Measurements from ENCODE around the gene PCYOX1L.

The PCYOX1L gene

DNA sequence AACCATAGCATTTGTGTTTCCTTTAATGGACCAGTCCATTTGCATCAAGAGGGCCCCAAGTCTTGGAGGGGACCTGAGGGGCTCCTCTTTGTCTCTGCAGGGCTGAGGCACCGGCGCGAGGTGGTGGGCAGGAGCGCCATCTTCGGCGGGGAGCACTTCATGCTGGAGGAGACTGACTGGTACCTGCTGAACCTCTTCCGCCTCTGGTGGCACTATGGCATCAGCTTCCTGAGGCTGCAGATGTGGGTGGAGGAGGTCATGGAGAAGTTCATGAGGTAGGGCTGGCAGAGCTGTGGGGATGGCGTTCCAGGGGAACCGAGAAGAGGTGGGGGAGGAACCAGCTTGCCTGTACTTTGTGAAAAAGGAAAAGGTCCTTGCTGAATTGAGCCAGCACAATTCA lies 6.1 kb downstream of the PCYOX1L start:
- TF ChIP-seq, protein P1, sequence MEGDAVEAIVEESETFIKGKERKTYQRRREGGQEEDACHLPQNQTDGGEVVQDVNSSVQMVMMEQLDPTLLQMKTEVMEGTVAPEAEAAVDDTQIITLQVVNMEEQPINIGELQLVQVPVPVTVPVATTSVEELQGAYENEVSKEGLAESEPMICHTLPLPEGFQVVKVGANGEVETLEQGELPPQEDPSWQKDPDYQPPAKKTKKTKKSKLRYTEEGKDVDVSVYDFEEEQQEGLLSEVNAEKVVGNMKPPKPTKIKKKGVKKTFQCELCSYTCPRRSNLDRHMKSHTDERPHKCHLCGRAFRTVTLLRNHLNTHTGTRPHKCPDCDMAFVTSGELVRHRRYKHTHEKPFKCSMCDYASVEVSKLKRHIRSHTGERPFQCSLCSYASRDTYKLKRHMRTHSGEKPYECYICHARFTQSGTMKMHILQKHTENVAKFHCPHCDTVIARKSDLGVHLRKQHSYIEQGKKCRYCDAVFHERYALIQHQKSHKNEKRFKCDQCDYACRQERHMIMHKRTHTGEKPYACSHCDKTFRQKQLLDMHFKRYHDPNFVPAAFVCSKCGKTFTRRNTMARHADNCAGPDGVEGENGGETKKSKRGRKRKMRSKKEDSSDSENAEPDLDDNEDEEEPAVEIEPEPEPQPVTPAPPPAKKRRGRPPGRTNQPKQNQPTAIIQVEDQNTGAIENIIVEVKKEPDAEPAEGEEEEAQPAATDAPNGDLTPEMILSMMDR (conservative IDR thresholded peaks at IDR 0.05; ENCODE audit: control insufficient read depth, insufficient read depth, low read depth, low read length), result no peak
- no peak for DNase-seq (ENCODE audit: low read depth)
- H3K4me3 ChIP-seq (ENCODE audit: control insufficient read depth, low read depth, low read length), result no peak overlapping the region

DNA sequence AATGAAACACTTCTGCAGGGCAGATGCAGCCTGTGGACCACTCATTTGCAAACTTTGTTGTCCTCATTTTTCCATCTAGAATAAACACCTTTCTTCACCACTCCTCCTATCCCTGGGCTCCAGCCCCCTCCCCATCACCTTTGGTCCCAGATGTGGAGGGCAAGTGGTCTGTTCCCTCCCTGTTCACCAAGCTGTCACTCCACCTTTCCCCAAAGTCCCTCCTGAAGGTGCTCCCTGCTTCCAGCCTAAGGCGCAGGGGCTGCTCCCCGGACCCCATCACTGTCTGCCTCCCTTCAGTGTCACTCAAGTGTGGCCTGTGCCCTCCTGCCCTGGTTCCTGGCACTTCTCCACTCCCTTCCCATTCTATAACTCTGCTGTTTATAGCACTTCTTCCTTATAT lies 6.9 kb downstream of the PCYOX1L start:
- TF ChIP-seq, protein P1 (conservative IDR thresholded peaks at IDR 0.05; ENCODE audit: control insufficient read depth, insufficient read depth, low read depth, low read length), result no peak
- no peak overlapping the region for H3K4me3 ChIP-seq (ENCODE audit: control insufficient read depth, low read depth, low read length)
- no peak for DNase-seq (ENCODE audit: low read depth)

DNA sequence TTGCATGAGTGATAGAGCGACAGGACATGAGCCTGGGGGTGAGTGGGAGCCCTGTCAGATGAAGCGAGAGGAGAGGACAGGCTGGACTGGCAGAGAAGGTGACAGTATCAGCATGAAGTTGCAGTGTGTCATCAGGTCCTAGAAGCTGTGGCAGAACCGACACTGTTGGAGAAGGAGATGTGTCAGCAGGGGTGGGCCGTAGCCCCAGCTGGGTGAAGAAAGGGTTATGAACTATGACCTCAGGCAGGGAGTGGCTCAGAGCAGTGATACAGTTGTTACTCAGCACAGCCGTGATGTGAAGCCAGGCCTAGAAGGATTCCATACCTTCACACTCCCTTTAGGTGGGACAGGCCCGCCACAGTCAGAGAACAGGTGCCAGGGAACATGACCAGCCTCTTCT lies 7.6 kb downstream of the PCYOX1L start:
- H3K4me3 ChIP-seq (ENCODE audit: control insufficient read depth, low read depth, low read length), result no peak overlapping the region
- DNase-seq (ENCODE audit: low read depth), result no peak
- TF ChIP-seq, protein P1 (conservative IDR thresholded peaks at IDR 0.05; ENCODE audit: control insufficient read depth, insufficient read depth, low read depth, low read length), result no peak

DNA sequence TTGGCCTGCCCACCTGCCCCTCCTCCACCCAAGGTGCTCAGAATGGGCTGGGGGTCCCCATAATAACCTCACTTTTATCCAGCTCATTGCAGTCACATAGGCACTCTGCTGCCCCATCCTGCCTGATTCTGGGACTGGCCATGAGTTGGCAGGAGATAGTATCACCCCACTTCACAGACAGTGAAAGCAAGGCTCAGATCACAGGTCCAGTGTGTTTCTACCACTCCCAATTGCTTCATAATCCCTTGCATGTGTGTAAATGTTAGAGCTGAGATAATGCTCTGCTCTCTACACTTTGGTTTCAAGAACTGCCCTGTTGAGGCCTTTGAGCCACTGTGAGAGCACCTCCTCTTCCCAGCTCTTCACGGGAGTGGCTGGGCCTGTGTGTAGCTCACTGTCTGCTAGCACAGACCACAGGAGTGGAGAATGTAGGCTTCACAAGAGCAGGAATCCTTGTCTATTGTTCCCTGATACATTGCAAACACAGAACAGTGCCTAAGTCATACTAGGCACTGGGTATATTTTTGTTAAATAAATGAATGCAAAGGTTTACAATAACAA lies 8.4 kb downstream of the PCYOX1L start:
- no peak for DNase-seq (ENCODE audit: low read depth)
- TF ChIP-seq, protein P1 (conservative IDR thresholded peaks at IDR 0.05; ENCODE audit: control insufficient read depth, insufficient read depth, low read depth, low read length), result no peak
- no peak overlapping the region for H3K4me3 ChIP-seq (ENCODE audit: control insufficient read depth, low read depth, low read length)

DNA sequence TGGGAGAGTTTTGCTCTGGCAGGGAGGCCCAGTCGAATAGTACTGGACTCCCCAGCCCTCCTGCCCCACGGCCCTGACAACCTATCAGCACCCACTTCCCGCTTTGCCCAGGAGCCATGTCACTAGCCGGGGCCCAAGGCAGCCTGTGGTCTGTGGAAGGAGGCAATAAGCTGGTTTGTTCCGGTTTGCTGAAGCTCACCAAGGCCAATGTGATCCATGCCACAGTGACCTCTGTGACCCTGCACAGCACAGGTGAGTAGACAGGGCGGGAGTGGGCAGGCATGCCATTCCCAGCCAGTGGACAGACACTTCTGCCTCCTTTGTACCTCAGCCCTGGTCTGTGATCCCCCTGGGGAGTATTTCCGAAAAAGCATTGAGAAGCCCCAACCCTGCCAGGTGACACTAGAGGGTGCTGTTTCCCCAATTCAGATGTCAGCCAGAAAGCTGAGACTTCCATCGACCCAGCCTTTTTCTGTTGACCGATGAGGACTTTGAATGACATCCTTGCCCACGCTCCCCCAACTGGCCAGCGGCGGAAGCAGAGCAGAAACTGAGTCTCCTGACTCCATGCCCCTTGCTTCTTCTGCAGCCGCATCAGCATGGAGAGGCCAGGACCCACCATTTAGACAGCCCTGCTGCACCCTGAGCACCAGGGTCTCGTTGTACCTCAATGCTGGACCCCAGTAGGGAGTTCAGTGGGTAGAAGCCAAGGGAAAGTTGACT lies 9.6 kb downstream of the PCYOX1L start:
- TF ChIP-seq, protein P1 (conservative IDR thresholded peaks at IDR 0.05; ENCODE audit: control insufficient read depth, insufficient read depth, low read depth, low read length), result peak; percentile 91
- peak; percentile 69 for DNase-seq (ENCODE audit: low read depth)
- H3K4me3 ChIP-seq (ENCODE audit: control insufficient read depth, low read depth, low read length), result no peak overlapping the region

DNA sequence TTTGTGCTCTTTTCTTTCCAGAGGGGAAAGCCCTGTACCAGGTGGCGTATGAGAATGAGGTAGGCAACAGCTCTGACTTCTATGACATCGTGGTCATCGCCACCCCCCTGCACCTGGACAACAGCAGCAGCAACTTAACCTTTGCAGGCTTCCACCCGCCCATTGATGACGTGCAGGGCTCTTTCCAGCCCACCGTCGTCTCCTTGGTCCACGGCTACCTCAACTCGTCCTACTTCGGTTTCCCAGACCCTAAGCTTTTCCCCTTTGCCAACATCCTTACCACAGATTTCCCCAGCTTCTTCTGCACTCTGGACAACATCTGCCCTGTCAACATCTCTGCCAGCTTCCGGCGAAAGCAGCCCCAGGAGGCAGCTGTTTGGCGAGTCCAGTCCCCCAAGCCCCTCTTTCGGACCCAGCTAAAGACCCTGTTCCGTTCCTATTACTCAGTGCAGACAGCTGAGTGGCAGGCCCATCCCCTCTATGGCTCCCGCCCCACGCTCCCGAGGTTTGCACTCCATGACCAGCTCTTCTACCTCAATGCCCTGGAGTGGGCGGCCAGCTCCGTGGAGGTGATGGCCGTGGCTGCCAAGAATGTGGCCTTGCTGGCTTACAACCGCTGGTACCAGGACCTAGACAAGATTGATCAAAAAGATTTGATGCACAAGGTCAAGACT lies 10.3 kb downstream of the PCYOX1L start:
- TF ChIP-seq, protein P1 (conservative IDR thresholded peaks at IDR 0.05; ENCODE audit: control insufficient read depth, insufficient read depth, low read depth, low read length), result no peak
- H3K4me3 ChIP-seq (ENCODE audit: control insufficient read depth, low read depth, low read length), result no peak overlapping the region
- DNase-seq (ENCODE audit: low read depth), result no peak
